PC-3 (cell line): ENCODE results near the gene STRN4.

Source experiments
- CTCF ChIP-seq: fragments of 300-600 bp; sonication (generic); conservative IDR thresholded peaks from 2 replicates; pipeline ENCODE4 v1.5.1; 2017; ENCODE audit warnings: antibody characterized with exemption, low read depth, mild to moderate bottlenecking, low read length
- EZH2 ChIP-seq: fragments of 300-600 bp; sonication (generic); IDR thresholded peaks from one replicate; pipeline ENCODE4 v1.6.1; 2017; ENCODE audit warnings: antibody characterized with exemption, mild to moderate bottlenecking, low read length; ENCODE audit not compliant: unreplicated experiment
- EZH2phosphoT487 ChIP-seq: fragments of 300-600 bp; sonication (generic); IDR thresholded peaks from 2 replicates; pipeline ENCODE4 v1.6.1; 2018; ENCODE audit warnings: mild to moderate bottlenecking, antibody characterized with exemption, low read length, borderline replicate concordance

- TF ChIP-seq CTCF, result no peak
- TF ChIP-seq EZH2, result no peak
- no peak for TF ChIP-seq EZH2phosphoT487
These were observed 75.4 kb downstream of the STRN4 start for GRCh38 chr19:46670813-46671212.
